Stimulated activated CD8-positive, alpha-beta memory T cell treated with anti-CD3 and anti-CD28 coated beads, Interleukin-7, amount 100 ng/mL, for 48 hours (primary cell): ENCODE measurements around the gene RGMA.

Source experiments
- DNase-seq, 2 donors: peaks; one replicate each; pipeline ENCODE4 v3.0.0-alpha.2; 2020; ENCODE audit warnings: low read depth in 1 of 2; ENCODE audit errors: extremely low read depth in 1 of 2

RGMA gene

DNA sequence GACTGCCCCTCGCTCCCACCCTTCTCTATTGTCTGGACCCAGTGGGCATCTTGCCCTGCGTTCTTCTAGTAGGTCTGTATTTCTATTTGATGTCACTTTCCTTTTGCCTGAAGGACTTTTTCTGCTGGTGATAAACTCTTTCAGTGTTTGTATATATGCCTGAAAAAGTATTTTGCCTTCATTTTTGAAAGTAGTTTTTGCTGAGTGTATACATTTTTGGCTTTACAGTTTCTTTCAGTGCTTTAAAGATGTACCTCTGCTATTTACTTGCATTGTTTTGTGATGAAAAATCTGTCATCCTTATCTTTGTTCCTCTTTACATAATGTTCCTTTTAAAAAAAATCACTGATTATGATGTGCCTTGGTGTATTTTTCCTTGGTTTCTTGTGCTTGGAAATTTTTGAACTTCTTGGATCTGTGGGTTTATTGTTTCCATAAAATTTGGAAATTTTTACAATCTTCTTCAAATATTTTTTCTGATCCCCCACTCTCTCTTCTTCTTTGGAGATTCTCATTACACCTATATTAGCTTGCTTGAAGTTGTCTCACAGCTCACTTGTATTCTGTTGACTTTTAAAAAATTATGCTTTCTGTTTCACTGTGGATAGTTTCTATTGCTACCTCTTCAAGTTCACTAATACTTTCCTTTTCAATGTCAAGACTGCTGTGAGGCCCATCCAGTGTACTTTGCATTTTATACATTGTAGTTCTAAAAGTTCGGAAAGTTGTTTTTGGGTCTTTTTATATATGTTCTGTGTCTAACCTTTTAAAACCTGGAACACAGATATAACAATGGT lies 67.8 kb downstream of the RGMA start:
- DNase-seq = no peak

GRCh38 chr15:93019971-93020370 lies 69.0 kb downstream of the RGMA start:
- no peak for DNase-seq

GRCh38 chr15:93019090-93019489 lies 69.9 kb downstream of the RGMA start:
- no peak for DNase-seq

DNA sequence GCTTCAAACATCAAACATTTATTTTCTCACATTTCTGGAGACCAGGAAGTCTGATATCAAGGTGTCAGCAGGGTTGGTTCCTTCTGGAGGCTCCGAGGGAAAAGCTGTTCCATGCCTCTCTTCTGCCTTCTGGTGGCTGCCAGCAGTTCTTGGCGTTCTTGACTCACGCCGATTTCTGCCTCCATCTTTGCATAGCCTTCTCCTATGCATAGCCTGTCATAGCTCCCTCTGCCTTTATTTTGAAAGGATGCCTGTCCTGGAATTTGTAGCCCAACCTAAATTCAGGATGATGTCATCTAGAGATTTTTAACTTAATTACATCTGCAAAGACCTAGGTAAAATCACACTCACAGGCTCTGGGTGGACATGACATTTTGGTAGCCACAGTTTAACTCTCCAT lies 70.4 kb downstream of the RGMA start:
- DNase-seq = no peak

GRCh38 chr15:93017526-93017925 lies 71.5 kb downstream of the RGMA start:
- no peak for DNase-seq

- no peak for DNase-seq
These were observed 76.2 kb downstream of the RGMA start for GRCh38 chr15:93012786-93013185.

DNA sequence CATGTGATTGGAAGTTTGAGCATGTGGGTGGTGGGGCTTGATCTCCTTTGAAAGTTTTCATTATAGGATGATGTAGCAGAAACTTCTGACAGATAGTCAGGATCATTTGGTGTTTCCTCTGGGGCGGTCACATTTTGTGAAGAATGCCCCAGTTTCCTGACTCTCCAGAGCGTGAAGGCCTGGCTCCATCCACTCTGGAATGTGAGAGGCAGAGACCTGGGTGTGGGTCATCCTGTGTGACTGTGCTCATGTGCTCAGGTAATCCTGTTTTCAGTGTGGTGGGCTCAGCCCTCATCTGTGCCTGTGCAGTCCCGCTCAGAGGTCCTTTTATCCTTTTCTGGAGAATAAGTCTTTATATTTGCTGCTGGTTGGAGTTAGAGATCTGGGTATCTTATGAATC lies 81.0 kb downstream of the RGMA start:
- DNase-seq = no peak

DNA sequence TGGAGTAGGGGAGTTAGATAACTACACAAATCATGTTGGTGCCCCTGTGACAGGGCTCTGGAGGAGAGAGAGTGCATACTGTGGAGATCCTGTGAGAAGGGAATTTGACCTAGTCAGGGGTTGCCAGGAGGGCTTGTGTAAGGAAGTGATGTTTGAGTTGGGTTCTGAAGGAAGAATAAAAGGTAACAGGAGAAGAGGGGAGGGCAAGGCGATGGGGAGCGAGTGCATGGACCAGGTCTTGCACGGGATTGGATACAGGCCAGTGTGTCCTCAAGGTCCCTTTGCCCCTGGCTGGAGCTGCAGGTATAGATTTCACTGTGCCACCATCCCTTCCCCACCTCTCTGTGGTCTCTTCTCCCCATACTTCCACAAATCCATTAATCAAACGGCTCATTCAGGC lies 83.9 kb downstream of the RGMA start:
- DNase-seq = no peak

GRCh38 chr15:93001881-93002280 lies 87.1 kb downstream of the RGMA start:
- DNase-seq = no peak

DNA sequence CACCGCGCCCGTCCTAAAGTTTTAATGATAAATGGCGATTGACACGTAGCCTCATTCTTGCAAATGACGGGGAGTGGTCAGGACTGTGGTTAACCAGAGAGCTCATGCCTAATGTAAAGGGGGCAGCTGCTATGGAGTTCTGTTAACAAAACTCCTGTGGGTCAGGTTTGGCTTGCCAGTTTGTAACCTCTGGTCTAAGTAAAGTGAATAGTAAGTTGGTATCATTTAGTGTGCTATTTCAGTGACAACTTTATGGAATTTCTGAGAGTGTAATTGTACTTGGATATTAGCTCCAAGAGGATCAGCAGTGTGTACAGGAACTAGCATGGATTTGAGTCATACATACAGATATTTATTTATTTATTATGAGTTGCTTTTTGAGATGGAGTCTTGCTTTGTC lies 87.9 kb downstream of the RGMA start:
- no peak for DNase-seq

GRCh38 chr15:92997821-92998220 lies 91.2 kb downstream of the RGMA start:
- DNase-seq = no peak

- no peak for DNase-seq
These were observed 96.3 kb downstream of the RGMA start for GRCh38 chr15:92992720-92993119.

DNA sequence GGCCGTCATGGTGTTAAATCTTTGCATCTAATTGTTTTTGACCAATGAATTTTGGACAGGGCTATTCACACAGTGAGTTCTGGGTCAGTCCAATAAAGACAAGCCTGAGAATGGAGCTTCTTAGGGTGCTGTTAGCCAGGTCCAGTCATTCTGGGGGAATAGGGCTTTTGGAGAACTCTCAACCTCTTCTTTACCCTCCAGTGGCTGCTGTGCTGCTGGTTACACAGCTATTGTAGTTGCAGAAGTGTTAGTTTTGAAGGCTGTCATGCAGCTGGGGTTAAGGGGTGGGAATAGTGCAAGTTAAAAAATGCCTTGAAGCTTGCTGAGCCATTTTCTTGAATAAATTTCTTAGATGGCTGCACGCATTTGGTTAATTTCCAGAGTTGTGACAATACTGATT lies 99.0 kb downstream of the RGMA start:
- DNase-seq = no peak

GRCh38 chr15:92989470-92989869 lies 99.5 kb downstream of the RGMA start:
- DNase-seq = no peak
